ENCODE measurements around the gene SLC18A2.
"Not testable (repeated sequence)": the region's sequence is repeated elsewhere in the genome, so short reads cannot be mapped to it uniquely, and the experiment has no call there.

The SLC18A2 gene

DNA sequence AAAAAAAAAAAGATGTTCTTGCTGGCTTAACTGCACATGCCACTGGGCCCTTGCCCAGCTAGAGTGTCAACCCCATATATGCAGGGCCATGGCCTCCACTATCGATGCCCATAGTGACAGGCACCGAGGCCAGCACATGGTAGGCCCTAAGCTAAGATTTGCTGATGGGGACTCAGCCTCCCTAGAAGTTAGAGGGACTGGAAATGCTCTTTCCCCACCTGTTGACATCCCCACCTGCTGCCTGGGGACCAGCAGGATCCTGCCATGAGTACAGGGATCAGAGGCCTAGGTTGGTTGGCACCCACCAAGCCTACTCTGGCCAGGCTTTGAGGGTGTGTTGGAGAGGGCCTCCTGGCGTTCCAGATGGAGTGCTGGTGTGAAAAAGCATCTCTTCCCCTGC is 16.0 kb upstream of the SLC18A2 start:
- Histone ChIP-seq H2BK5ac (ENCODE audit: low read depth, low read length, poor library complexity, severe bottlenecking) (no peak overlapping the region), H3K4me2 (ENCODE audit: low read length, poor library complexity, severe bottlenecking) (no peak overlapping the region), H2BK12ac (ENCODE audit: low read length in 2 of 2) (no peak overlapping the region), H2AFZ (ENCODE audit: low read depth, low read length) (no peak overlapping the region), H3K14ac (ENCODE audit: low read length in 2 of 2) (no peak overlapping the region), H4K8ac (ENCODE audit: low read length) (no peak overlapping the region), H3K36me3 (ENCODE audit: control insufficient read depth in 1 of 2, insufficient read depth in 2 of 2, low read depth in 1 of 2, low read length in 2 of 2) (no peaks in the 10 kb centered on the region), H2AK5ac (ENCODE audit: low read length, severe bottlenecking) (no peak overlapping the region), H2BK15ac (ENCODE audit: low read depth, poor library complexity, severe bottlenecking) (no peak overlapping the region), H2BK120ac (ENCODE audit: low read depth, low read length) (no peak overlapping the region), H3K27ac (ENCODE audit: low read length, poor library complexity, severe bottlenecking) (no peak overlapping the region), H3K9ac (ENCODE audit: low read length) (no peak overlapping the region), H3K4ac (ENCODE audit: low read depth in 1 of 2, low read length in 2 of 2) (no peak overlapping the region), H4K91ac (ENCODE audit: low read length) (no peak overlapping the region), H3K4me3 (ENCODE audit: insufficient read depth in 1 of 2, low read depth in 1 of 2, low read length in 2 of 2) (no peak overlapping the region), H3K27me3 (ENCODE audit: control insufficient read depth in 1 of 2, insufficient read depth in 1 of 2, low read length in 2 of 2) (peaks cover 50 to 92% of the 10 kb centered on the region in 2 experiments), H3K18ac (ENCODE audit: low read depth in 1 of 2, low read length in 2 of 2) (no peak overlapping the region), H3K9me3 (ENCODE audit: control insufficient read depth, low read length) (no peaks in the 10 kb centered on the region), H3K23ac (ENCODE audit: low read length in 2 of 2) (peak overlapping the region in 1 of 2 experiments; percentile 67), H3K79me1 (replicated peaks; ENCODE audit: low read length, poor library complexity, severe bottlenecking) (no peaks in the 10 kb centered on the region), H3K4me1 (ENCODE audit: control insufficient read depth, insufficient read depth, low read depth, low read length) (peaks cover 4% of the 10 kb centered on the region)
- DNase-seq: no peak
- WGBS: 71% methylated on average over 3 of the region's 3 CpGs

DNA sequence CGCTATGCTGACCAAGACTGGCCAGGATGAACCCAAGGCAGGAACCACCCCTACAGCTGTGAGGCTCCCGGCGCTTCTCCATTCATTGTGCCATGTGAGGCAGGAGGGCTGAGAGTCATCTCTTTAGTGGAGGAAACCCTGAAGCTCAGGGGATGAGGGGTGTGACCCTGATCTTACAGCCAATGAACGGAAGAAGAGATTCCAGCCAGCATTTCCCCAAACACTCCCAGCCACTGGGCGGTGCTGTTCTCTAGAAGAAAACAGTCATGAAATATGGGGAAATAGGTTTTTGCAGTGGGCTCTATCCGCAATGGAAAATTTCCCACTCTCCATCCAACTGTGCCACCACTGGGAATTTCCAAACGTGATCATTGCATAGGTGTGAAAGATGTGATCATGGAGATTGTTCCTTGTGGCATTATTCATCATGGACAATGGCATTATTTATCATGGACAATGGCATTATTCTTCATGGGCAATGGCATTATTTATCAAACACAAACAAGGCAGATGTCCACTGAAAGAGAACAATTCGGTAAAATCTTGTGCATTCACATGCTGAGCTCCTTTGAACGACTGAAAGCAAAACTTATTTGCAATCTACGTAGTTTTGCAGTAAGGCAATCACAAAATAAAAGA is 14.0 kb upstream of the SLC18A2 start:
- no peak overlapping the region for H3K18ac ChIP-seq (ENCODE audit: low read depth in 1 of 2, low read length in 2 of 2)
- H3K9me3 ChIP-seq (ENCODE audit: control insufficient read depth, low read length): no peaks in the 10 kb centered on the region
- no peak overlapping the region for H2AFZ ChIP-seq (ENCODE audit: low read depth, low read length)
- peaks cover 62 to 89% of the 10 kb centered on the region in 2 experiments for H3K27me3 ChIP-seq (ENCODE audit: control insufficient read depth in 1 of 2, insufficient read depth in 1 of 2, low read length in 2 of 2)
- no peak overlapping the region for H2BK12ac ChIP-seq (ENCODE audit: low read length in 2 of 2)
- H3K4me1 ChIP-seq (ENCODE audit: control insufficient read depth, insufficient read depth, low read depth, low read length): no peaks in the 10 kb centered on the region
- no peak overlapping the region for H3K4me3 ChIP-seq (ENCODE audit: insufficient read depth in 1 of 2, low read depth in 1 of 2, low read length in 2 of 2)
- no peak overlapping the region for H2BK5ac ChIP-seq (ENCODE audit: low read depth, low read length, poor library complexity, severe bottlenecking)
- no peak overlapping the region for H3K27ac ChIP-seq (ENCODE audit: low read length, poor library complexity, severe bottlenecking)
- no peak overlapping the region for H2AK5ac ChIP-seq (ENCODE audit: low read length, severe bottlenecking)
- H3K79me1 ChIP-seq (replicated peaks; ENCODE audit: low read length, poor library complexity, severe bottlenecking): no peaks in the 10 kb centered on the region
- DNase-seq: peak; percentile 19
- WGBS: 31% methylated on average over 7 of the region's 10 CpGs
- no peak overlapping the region for H3K9ac ChIP-seq (ENCODE audit: low read length)
- no peak overlapping the region for H3K4ac ChIP-seq (ENCODE audit: low read depth in 1 of 2, low read length in 2 of 2)
- H4K8ac ChIP-seq (ENCODE audit: low read length): no peak overlapping the region
- no peak overlapping the region for H3K23ac ChIP-seq (ENCODE audit: low read length in 2 of 2)
- H3K4me2 ChIP-seq (ENCODE audit: low read length, poor library complexity, severe bottlenecking): no peak overlapping the region
- H3K14ac ChIP-seq (ENCODE audit: low read length in 2 of 2): no peak overlapping the region
- no peak overlapping the region for H2BK120ac ChIP-seq (ENCODE audit: low read depth, low read length)
- no peaks in the 10 kb centered on the region for H3K36me3 ChIP-seq (ENCODE audit: control insufficient read depth in 1 of 2, insufficient read depth in 2 of 2, low read depth in 1 of 2, low read length in 2 of 2)
- no peak overlapping the region for H4K91ac ChIP-seq (ENCODE audit: low read length)
- H2BK15ac ChIP-seq (ENCODE audit: low read depth, poor library complexity, severe bottlenecking): no peak overlapping the region

DNA sequence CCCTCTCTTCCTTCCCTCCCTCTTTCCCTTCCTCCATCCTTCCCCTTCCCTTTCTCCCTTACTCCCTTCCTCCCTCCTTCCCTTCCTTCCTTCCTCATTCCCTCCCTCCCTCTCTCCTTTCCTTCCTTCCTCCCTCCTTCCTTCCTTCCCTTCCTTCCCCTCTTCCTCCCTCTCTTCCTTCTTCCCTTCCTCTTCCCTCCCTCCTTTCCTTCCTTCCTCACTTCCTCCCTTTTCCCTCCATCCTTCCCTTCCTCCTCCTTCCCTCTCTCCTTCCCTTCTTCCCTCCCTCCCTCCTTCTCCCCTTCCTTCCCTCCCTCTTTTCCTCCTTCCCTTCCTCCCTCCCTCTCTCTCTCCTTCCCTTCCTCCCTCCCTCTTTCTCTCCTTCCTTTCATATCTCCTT is 12.7 kb upstream of the SLC18A2 start:
- H3K4me1 ChIP-seq (ENCODE audit: control insufficient read depth, insufficient read depth, low read depth, low read length): no peaks in the 10 kb centered on the region
- no peaks in the 10 kb centered on the region for H3K79me1 ChIP-seq (replicated peaks; ENCODE audit: low read length, poor library complexity, severe bottlenecking)
- no peak overlapping the region for H4K91ac ChIP-seq (ENCODE audit: low read length)
- H3K23ac ChIP-seq (ENCODE audit: low read length in 2 of 2): no peak overlapping the region
- H3K14ac ChIP-seq (ENCODE audit: low read length in 2 of 2): no peak overlapping the region
- H2AK5ac ChIP-seq (ENCODE audit: low read length, severe bottlenecking): no peak overlapping the region
- no peak overlapping the region for H2AFZ ChIP-seq (ENCODE audit: low read depth, low read length)
- H3K36me3 ChIP-seq (ENCODE audit: control insufficient read depth in 1 of 2, insufficient read depth in 2 of 2, low read depth in 1 of 2, low read length in 2 of 2): no peaks in the 10 kb centered on the region
- no peak overlapping the region for H3K27ac ChIP-seq (ENCODE audit: low read length, poor library complexity, severe bottlenecking)
- no peak for DNase-seq
- H2BK120ac ChIP-seq (ENCODE audit: low read depth, low read length): no peak overlapping the region
- H4K8ac ChIP-seq (ENCODE audit: low read length): no peak overlapping the region
- no peak overlapping the region for H3K4ac ChIP-seq (ENCODE audit: low read depth in 1 of 2, low read length in 2 of 2)
- no peaks in the 10 kb centered on the region for H3K9me3 ChIP-seq (ENCODE audit: control insufficient read depth, low read length)
- no peak overlapping the region for H2BK15ac ChIP-seq (ENCODE audit: low read depth, poor library complexity, severe bottlenecking)
- H2BK5ac ChIP-seq (ENCODE audit: low read depth, low read length, poor library complexity, severe bottlenecking): no peak overlapping the region
- H3K9ac ChIP-seq (ENCODE audit: low read length): no peak overlapping the region
- no peak overlapping the region for H3K18ac ChIP-seq (ENCODE audit: low read depth in 1 of 2, low read length in 2 of 2)
- H3K27me3 ChIP-seq (ENCODE audit: control insufficient read depth in 1 of 2, insufficient read depth in 1 of 2, low read length in 2 of 2): peaks cover 62 to 88% of the 10 kb centered on the region in 2 experiments
- no peak overlapping the region for H3K4me3 ChIP-seq (ENCODE audit: insufficient read depth in 1 of 2, low read depth in 1 of 2, low read length in 2 of 2)
- no peak overlapping the region for H3K4me2 ChIP-seq (ENCODE audit: low read length, poor library complexity, severe bottlenecking)
- H2BK12ac ChIP-seq (ENCODE audit: low read length in 2 of 2): no peak overlapping the region

DNA sequence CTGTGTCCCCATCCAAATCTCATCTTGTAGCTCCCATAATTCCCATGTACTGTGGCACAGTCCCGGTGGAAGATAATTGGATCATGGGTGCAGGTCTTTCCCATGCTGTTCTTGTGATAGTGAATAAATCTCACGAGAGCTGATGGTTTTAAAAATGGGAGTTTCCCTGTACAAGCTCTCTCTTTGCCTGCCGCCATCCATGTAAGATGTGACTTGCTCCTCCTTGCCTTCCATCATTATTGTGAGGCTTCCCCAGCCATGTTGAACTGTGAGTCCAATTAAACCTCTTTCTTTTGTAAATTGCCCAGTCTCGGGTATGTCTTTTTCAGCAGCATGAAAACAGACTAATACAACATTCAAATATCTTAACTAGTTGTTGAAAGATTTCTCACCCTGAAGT is 10.8 kb upstream of the SLC18A2 start:
- H4K91ac ChIP-seq (ENCODE audit: low read length); H2AK5ac ChIP-seq (ENCODE audit: low read length, severe bottlenecking); H3K4me3 ChIP-seq (ENCODE audit: insufficient read depth in 1 of 2, low read depth in 1 of 2, low read length in 2 of 2); H3K4me1 ChIP-seq (ENCODE audit: control insufficient read depth, insufficient read depth, low read depth, low read length); H3K23ac ChIP-seq (ENCODE audit: low read length in 2 of 2); H2BK5ac ChIP-seq (ENCODE audit: low read depth, low read length, poor library complexity, severe bottlenecking); H3K9me3 ChIP-seq (ENCODE audit: control insufficient read depth, low read length); H3K4ac ChIP-seq (ENCODE audit: low read depth in 1 of 2, low read length in 2 of 2); H2AFZ ChIP-seq (ENCODE audit: low read depth, low read length); H3K9ac ChIP-seq (ENCODE audit: low read length); H3K14ac ChIP-seq (ENCODE audit: low read length in 2 of 2); H3K36me3 ChIP-seq (ENCODE audit: control insufficient read depth in 1 of 2, insufficient read depth in 2 of 2, low read depth in 1 of 2, low read length in 2 of 2); H2BK120ac ChIP-seq (ENCODE audit: low read depth, low read length); DNase-seq; H3K27ac ChIP-seq (ENCODE audit: low read length, poor library complexity, severe bottlenecking); H2BK12ac ChIP-seq (ENCODE audit: low read length in 2 of 2); H3K4me2 ChIP-seq (ENCODE audit: low read length, poor library complexity, severe bottlenecking); H3K18ac ChIP-seq (ENCODE audit: low read depth in 1 of 2, low read length in 2 of 2); H2BK15ac ChIP-seq (ENCODE audit: low read depth, poor library complexity, severe bottlenecking); H4K8ac ChIP-seq (ENCODE audit: low read length); H3K79me1 ChIP-seq (replicated peaks; ENCODE audit: low read length, poor library complexity, severe bottlenecking): not testable (repeated sequence)
- H3K27me3 ChIP-seq (ENCODE audit: control insufficient read depth in 1 of 2, insufficient read depth in 1 of 2, low read length in 2 of 2): peaks cover 69 to 91% of the 10 kb centered on the region in 2 experiments
- 87% methylated on average over 4 of the region's 4 CpGs for WGBS
